A549 (cell line): ENCODE results near the gene XIST.

ENCODE experiments used
- CTCF ChIP-seq: fragments of >200 bp; sonication (Bioruptor Twin); formaldehyde crosslinking; IDR thresholded peaks from 3 replicates; pipeline ENCODE4 v1.5.1; 2016
- EHF ChIP-seq: fragments of 250-450 bp; sonication (Bioruptor Pico); IDR thresholded peaks from 2 replicates; pipeline ENCODE4 v1.5.0; 2020; ENCODE audit warnings: mild to moderate bottlenecking
- EP300 ChIP-seq, 2 experiments: fragments of >200 bp; sonication (Bioruptor Twin); formaldehyde crosslinking; IDR thresholded peaks; 2 replicates in 1 of 2; 3 replicates in 1 of 2; pipeline ENCODE4 v1.6.1; 2016 to 2017
- HMGXB4 ChIP-seq: fragments of 250-450 bp; sonication (Bioruptor Pico); IDR thresholded peaks from 2 replicates; pipeline ENCODE4 v1.5.0; 2021; ENCODE audit warnings: mild to moderate bottlenecking, moderate library complexity, borderline replicate concordance
- KDM1A ChIP-seq: fragments of 200-600 bp; sonication (generic); IDR thresholded peaks from 2 replicates; pipeline ENCODE4 v1.6.1; 2016; ENCODE audit warnings: low read depth, mild to moderate bottlenecking
- MAX ChIP-seq: IDR thresholded peaks from 2 replicates; pipeline ENCODE4 v1.6.1; 2012
- NFE2L2 ChIP-seq: fragments of 150-350 bp; conservative IDR thresholded peaks from 2 replicates; pipeline ENCODE4 v1.6.1; 2014; ENCODE audit warnings: low read length
- NR3C1 ChIP-seq: fragments of >200 bp; sonication (Bioruptor Twin); formaldehyde crosslinking; IDR thresholded peaks from 3 replicates; pipeline ENCODE4 v1.6.1; 2017
- PHF8 ChIP-seq: fragments of 200-600 bp; sonication (generic); IDR thresholded peaks from 2 replicates; pipeline ENCODE4 v1.6.1; 2016; ENCODE audit warnings: low read depth, mild to moderate bottlenecking, antibody characterized with exemption, moderate library complexity, borderline replicate concordance
- POLR2A ChIP-seq: IDR thresholded peaks from 2 replicates; pipeline ENCODE4 v1.6.1; 2012; ENCODE audit warnings: mild to moderate bottlenecking, low read length
- RAD21 ChIP-seq, 2 experiments: fragments of >200 bp in 1 of 2; sonication (Bioruptor Twin) in 1 of 2; formaldehyde crosslinking in 1 of 2; IDR thresholded peaks in 1 of 2; conservative IDR thresholded peaks in 1 of 2; 2 replicates in 1 of 2; 3 replicates in 1 of 2; pipeline ENCODE4 v1.6.1; 2012 to 2018; ENCODE audit warnings: inconsistent platforms in 1 of 2
- REST ChIP-seq: fragments of 200-600 bp; sonication (generic); IDR thresholded peaks from 2 replicates; pipeline ENCODE4 v1.6.1; 2016; ENCODE audit warnings: antibody characterized with exemption, mild to moderate bottlenecking, moderate library complexity

- no peak for TF ChIP-seq CTCF
- TF ChIP-seq EP300 (IDR thresholded peaks at IDR 0.05): no peak
- no peak for TF ChIP-seq EHF (CRISPR knock-in tag)
- TF ChIP-seq PHF8: no peak
- no peak for TF ChIP-seq NFE2L2
- TF ChIP-seq REST: no peak
- no peak for TF ChIP-seq NR3C1
- TF ChIP-seq POLR2A: no peak
- TF ChIP-seq KDM1A: no peak
- no peak for TF ChIP-seq HMGXB4 (CRISPR knock-in tag)
- TF ChIP-seq MAX: no peak
- TF ChIP-seq RAD21 (conservative IDR thresholded peaks at IDR 0.05 in 1 of 2, IDR thresholded peaks at IDR 0.05 in 1 of 2): no peak
These were observed 12.2 kb downstream of the XIST start for GRCh38 chrX:73840120-73840924.
